CD4-positive, alpha-beta T cell treated with Interleukin-1 beta for 1 hour (primary cell): Measurements from ENCODE around the gene HMGCS1.
"Not testable (repeated sequence)": the region's sequence is repeated elsewhere in the genome, so short reads cannot be mapped to it uniquely, and the experiment has no call there.

Experiments used
- DNase-seq, 2 donors: peaks; one replicate each; pipeline ENCODE4 v3.0.0-alpha.2; 2020 to 2022

Gene HMGCS1

GRCh38 chr5:43313035-43313853, at the start of gene HMGCS1:
Gene HMGCS1, minus strand, starts transcription at chr5:43313412. Its CDS starts 14,447 bp downstream, at chr5:43298965.
- DNase-seq: peak; percentile 100

GRCh38 chr5:43358726-43359125, 45.5 kb upstream of the HMGCS1 start:
- DNase-seq: no peak

GRCh38 chr5:43358301-43358700, 45.1 kb upstream of the HMGCS1 start:
- no peak for DNase-seq

- no peak for DNase-seq
These were observed 44.7 kb upstream of the HMGCS1 start for GRCh38 chr5:43357878-43358281.

GRCh38 chr5:43357067-43357466, 43.9 kb upstream of the HMGCS1 start:
- no peak for DNase-seq

- no peak for DNase-seq
These were observed 41.6 kb upstream of the HMGCS1 start for GRCh38 chr5:43354774-43355173.

GRCh38 chr5:43353668-43354067, 40.5 kb upstream of the HMGCS1 start:
- DNase-seq: no peak

- no peak for DNase-seq
These were observed 39.7 kb upstream of the HMGCS1 start for GRCh38 chr5:43352915-43353314.

- DNase-seq: no peak
These were observed 38.9 kb upstream of the HMGCS1 start for GRCh38 chr5:43352131-43352530.

GRCh38 chr5:43348861-43349363, 35.7 kb upstream of the HMGCS1 start:
- DNase-seq: no peak

- DNase-seq: no peak
These were observed 35.0 kb upstream of the HMGCS1 start for GRCh38 chr5:43348207-43348606.

- DNase-seq: no peak
These were observed 25.6 kb upstream of the HMGCS1 start for GRCh38 chr5:43338862-43339261.

GRCh38 chr5:43336159-43336558, 22.9 kb upstream of the HMGCS1 start:
- no peak for DNase-seq

GRCh38 chr5:43335681-43336080, 22.5 kb upstream of the HMGCS1 start:
- DNase-seq: no peak

GRCh38 chr5:43332401-43332800, 19.2 kb upstream of the HMGCS1 start:
- no peak for DNase-seq

GRCh38 chr5:43325624-43326023, 12.4 kb upstream of the HMGCS1 start:
- DNase-seq: not testable (repeated sequence)

- not testable (repeated sequence) for DNase-seq
These were observed 10.3 kb upstream of the HMGCS1 start for GRCh38 chr5:43323488-43323887.

- DNase-seq: no peak
These were observed 7.6 kb upstream of the HMGCS1 start for GRCh38 chr5:43320846-43321245.

- no peak for DNase-seq
These were observed 3.2 kb upstream of the HMGCS1 start for GRCh38 chr5:43316421-43316820.

GRCh38 chr5:43315682-43316081, 2.5 kb upstream of the HMGCS1 start:
- DNase-seq: no peak

- no peak for DNase-seq
These were observed 2.1 kb upstream of the HMGCS1 start for GRCh38 chr5:43315263-43315662.

GRCh38 chr5:43314724-43315123, 1.5 kb upstream of the HMGCS1 start:
- DNase-seq: no peak

GRCh38 chr5:43313854-43314457, 744 bp upstream of the HMGCS1 start:
- DNase-seq: no peak

- DNase-seq: no peak
These were observed 545 bp downstream of the HMGCS1 start for GRCh38 chr5:43312699-43313034.
